Fibroblast of pulmonary artery (primary cell): ENCODE data around the gene ATN1.

Experiments
- DNase-seq: peaks from one replicate; pipeline ENCODE4 v3.0.0-alpha.2; 2010; ENCODE audit warnings: low read depth
- H3K4me3 ChIP-seq: replicated peaks from 2 replicates; pipeline ENCODE4 v1.5.1; 2011; ENCODE audit warnings: low read depth, mild to moderate bottlenecking, control low read depth, low read length, moderate library complexity
- CTCF ChIP-seq: IDR thresholded peaks from 2 replicates; pipeline ENCODE4 v1.5.1; 2011; ENCODE audit warnings: mild to moderate bottlenecking, control low read depth, low read length, inconsistent platforms; ENCODE audit errors: missing control alignments

Gene ATN1

GRCh38 chr12:6954316-6955107, 26.8 kb downstream of the ATN1 start:
- H3K4me3 ChIP-seq = no peak overlapping the region
- TF ChIP-seq CTCF = no peak
- no peak for DNase-seq

- H3K4me3 ChIP-seq = no peak overlapping the region
- no peak for TF ChIP-seq CTCF
- DNase-seq = no peak
Measured at GRCh38 chr12:6955108-6956020, 27.6 kb downstream of the ATN1 start.

- no peak for TF ChIP-seq CTCF
- no peak for DNase-seq
- H3K4me3 ChIP-seq = no peak overlapping the region
Measured at GRCh38 chr12:6956021-6956727, 28.4 kb downstream of the ATN1 start.

- no peak for DNase-seq
- TF ChIP-seq CTCF = no peak
- no peak overlapping the region for H3K4me3 ChIP-seq
Measured at GRCh38 chr12:6957151-6957701, 29.5 kb downstream of the ATN1 start.

- no peak overlapping the region for H3K4me3 ChIP-seq
- DNase-seq = no peak
- no peak for TF ChIP-seq CTCF
Measured at GRCh38 chr12:6957741-6958608, 30.2 kb downstream of the ATN1 start.

- no peak for DNase-seq
- H3K4me3 ChIP-seq = no peak overlapping the region
- TF ChIP-seq CTCF = no peak
Measured at GRCh38 chr12:6958609-6959057, 30.9 kb downstream of the ATN1 start.
